ENCODE results near the gene CRYGS.
A peak's percentile ranks its signal among the peaks of the same experiment; 100 is the strongest.

DNA sequence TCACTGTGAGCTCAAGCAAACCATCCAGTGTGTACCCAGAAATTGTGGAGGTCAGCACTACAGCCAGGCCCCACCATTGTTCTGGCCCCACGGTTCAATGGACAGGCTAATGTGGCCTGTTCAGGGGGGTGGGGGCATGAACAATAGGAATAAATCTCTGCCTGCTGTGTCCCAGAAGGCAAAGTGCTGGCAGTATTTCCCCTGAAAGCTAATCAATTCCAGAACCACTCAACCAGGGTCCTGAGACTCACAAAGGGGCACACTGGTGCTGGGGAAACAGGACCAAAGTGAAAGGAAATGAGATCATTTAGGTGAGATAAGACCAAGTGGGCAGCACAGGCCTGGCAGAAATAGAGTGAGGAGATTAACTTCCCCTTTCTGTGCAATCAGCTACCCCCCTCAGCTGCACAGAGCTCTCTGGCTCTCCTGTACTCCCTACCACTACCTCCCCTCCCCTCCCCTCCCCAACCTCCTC, 11.5 kb downstream of the CRYGS start:
- peak; percentile 73; the same call in 1 of the 2 replicates for TF ChIP-seq RCOR1 (IDR thresholded peaks at IDR 0.05; ENCODE audit: low read length)
- TF ChIP-seq YY1 (IDR thresholded peaks at IDR 0.05; ENCODE audit: low read depth), result no peak
- no peak for TF ChIP-seq POLR2AphosphoS5 (IDR thresholded peaks at IDR 0.05; ENCODE audit: low read depth, low read length)
- peak in 1 of 2 experiments; percentile 93; a peak in 2 of 4 replicates for TF ChIP-seq EP300 (IDR thresholded peaks at IDR 0.05; ENCODE audit: borderline replicate concordance in 1 of 2, low read depth in 1 of 2, low read length in 1 of 2)
- no peak for TF ChIP-seq CTCF (IDR thresholded peaks at IDR 0.05)
- TF ChIP-seq REST (IDR thresholded peaks at IDR 0.05; ENCODE audit: low read depth, low read length), result no peak
- no peak for TF ChIP-seq JUND (IDR thresholded peaks at IDR 0.05)
- no peak for TF ChIP-seq SMC3 (IDR thresholded peaks at IDR 0.05; ENCODE audit: low read depth, low read length)
